Mucosa of gallbladder (tissue), 1 donor: ENCODE data around the gene SPHKAP. TPM values are rescaled to one million over a fixed set of nuclear protein-coding genes. Genes with fewer than 3 reads are reported as not detected.
"Not testable (repeated sequence)": the region's sequence is repeated elsewhere in the genome, so short reads cannot be mapped to it uniquely, and the experiment has no call there.

ENCODE experiments used
- DNase-seq: peaks from one replicate; pipeline ENCODE4 v3.0.0-alpha.2; 2020; ENCODE audit warnings: low spot score
- total RNA-seq: library from RNA; stranded (reverse); gene quantifications from one replicate; pipeline ENCODE4 v1.2.1, GENCODE V29; 2021
- donor health status: DM: no; HTN: no; CAD: no.

SPHKAP gene
- total RNA-seq, 1 donor from 2014 or later = 0.03 TPM

DNA sequence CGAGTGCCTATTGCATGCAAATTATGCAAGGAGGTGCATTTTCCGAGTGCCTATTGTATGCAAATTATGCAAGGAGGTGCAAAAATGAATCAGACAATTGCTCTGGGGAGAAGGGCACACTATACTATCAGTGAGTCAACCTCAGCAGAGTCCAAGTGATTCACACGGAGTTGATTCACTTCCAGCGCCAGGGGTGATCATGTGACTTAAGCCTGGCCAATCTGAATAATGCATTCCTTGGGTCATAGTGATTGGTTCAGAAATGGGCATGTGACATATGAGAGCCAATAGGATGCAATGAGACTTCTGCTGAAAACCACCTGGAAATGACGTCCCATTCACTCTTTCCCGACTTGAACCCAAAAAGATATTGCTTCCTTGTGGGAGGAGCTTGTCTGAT, 157.9 kb downstream of the SPHKAP start:
- no peak for DNase-seq

- DNase-seq = no peak
These were observed 163.2 kb downstream of the SPHKAP start for GRCh38 chr2:228018311-228018710.

DNA sequence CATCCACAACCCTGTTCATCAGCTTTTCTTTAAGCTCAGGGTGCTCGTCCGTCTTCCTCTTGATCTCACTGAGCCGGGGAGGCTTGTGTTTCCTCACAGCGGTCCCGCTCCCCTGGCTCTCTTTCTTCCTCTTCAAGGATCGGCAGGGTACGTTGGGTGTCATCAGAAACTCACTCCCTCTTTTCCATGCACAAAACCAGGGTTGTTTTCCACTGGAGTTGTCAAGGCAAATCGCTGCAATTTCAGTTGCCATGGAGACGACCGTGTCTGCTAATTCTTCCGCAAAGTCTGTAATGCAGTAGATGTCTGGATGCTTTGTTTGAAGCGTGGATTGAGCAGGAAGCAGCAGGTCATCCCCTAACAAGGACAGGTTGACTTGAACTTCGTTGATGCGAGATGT, 163.7 kb downstream of the SPHKAP start:
- DNase-seq = no peak

DNA sequence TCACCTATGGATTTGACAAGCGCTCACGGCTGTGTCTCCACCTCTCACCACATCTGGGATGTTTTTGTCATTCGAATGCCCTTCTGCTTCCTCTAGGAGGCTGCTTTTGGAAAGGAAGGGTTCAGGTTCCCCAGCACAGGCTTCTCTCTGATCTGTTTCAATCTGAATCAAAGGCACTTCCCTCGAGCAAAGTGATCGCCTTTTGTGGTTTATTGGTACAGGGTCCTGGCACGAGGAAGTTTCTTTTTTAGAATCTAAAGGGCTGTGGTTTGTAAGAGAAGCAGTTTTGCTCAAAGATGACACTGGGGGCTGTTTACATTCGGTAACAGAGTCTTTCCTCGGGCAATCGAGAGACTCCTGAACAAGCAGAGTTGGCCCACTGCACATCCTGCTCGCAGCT, 165.1 kb downstream of the SPHKAP start:
- no peak for DNase-seq

DNA sequence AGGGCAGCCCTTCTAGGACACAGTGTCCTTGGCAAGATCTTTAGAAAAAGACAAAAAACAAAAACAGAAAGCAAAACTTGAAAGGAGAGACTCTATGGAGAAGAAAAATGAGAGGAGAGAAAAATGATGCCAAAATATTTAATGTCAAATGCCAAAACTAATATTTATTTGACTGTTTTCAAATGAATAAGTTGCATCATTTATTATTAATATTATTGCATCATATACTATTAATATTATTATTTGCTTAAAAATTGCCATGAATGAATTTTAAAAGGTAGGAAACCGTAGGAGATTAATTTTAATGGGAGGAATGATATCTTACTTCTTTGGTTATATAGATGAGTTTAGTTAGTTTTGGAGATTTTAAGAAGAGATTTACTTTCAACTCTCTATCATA, 165.7 kb downstream of the SPHKAP start:
- no peak for DNase-seq

DNA sequence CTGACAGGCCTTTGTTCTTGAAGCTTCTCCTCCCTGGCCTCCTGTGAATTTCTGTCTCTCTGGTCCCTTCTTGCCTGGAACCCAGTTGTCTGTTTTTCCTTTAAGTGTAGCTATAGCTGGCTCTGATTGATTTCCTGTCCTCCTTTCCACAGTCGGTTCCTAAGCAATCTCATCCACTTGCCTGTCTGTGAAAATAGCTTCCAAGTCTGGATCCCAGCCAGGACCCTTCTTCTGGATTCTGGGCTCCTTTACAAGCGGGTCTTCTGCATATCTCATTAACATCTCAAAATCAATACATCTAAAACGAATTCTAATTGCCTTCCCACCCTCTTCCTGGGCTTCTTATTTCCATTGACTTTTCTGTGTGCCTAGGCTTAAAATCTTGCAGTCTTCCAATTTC, 185.1 kb downstream of the SPHKAP start:
- DNase-seq = no peak

GRCh38 chr2:227990937-227991336, 190.6 kb downstream of the SPHKAP start:
- DNase-seq = no peak

DNA sequence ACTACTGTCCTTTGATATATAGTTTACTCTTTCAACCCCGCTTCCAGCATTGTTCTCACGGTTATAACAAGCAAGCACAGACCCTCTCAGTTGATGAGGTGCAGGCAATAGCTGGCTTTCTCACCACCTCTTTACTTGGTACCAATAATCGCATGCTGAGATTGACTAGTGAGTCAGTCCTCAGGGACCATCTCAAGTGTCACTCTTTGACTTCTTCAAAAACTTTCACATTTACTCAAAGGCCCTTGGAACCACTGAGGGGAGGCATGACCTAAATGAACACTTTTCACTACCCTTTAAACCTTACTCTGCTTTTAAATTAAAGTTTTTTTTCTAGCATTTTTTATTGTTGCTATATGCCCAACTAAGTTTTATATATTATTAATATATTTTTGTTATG, 208.2 kb downstream of the SPHKAP start:
- DNase-seq = no peak

DNA sequence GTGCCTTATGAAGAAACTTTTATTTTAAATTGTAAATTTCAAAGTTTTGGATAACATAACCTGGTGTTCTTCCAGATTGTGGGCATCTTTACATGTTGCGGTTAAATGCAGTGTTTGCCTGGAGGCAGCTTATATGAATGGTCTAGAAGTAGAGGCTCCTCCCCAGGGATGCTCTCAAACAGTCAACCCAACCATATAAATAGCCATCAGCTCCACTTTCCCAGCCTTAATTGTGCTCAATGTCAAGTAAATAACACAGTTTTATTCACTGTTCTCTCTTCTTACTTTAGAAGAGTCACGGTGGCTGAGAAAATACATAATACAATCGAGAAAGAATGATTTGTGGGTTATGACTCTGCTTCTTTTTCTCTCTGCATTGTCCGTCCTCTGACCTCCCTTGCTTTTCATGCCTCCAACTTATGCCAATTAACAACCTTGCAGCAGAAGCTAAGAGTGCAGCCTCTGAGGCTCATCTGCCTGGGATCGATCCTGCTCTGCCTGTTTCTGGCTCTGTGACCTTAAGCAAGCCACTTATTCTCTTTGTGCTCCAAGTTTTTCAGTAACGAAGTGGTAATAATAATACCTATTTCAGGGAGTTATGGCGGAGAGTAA, 209.8 kb downstream of the SPHKAP start:
- no peak for DNase-seq

DNA sequence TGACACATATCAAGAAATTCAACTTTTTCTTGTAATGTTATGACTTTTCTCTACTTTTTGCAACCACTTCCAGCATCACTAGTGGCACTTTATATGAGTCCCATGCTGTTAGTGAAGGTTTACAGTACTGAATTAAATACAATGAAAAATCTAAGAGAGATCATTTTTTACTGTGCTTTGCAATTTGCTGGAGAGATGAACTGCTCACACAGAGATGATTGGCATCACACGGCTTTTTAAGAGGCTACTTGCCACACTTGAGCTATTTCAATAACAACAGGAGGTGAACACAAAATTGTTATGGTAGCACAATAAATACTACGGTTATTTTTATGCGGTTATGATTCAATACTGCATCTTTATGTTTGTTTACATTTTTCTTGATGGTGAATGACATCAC, 221.2 kb downstream of the SPHKAP start:
- no peak for DNase-seq

- DNase-seq = no peak
These were observed 238.5 kb downstream of the SPHKAP start for GRCh38 chr2:227942965-227943364.

DNA sequence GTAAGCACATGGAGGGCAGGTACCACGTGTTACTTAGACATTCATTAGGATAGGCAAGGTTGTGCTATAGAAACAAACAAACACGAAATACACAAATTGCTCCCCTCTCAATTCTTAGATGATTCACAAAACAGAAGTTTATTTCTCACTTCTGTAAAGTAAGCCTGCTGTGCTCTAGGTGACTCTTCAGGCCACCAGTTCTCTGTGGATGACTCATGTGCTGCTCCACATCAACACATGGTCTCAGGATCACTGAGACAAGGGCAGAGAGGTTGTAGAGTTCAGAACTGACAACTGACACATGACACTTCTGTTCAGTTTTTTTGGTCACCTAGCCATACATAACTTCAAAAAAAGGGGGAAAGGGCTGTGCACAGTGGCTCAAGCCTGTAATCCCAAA, 239.5 kb downstream of the SPHKAP start:
- no peak for DNase-seq

DNA sequence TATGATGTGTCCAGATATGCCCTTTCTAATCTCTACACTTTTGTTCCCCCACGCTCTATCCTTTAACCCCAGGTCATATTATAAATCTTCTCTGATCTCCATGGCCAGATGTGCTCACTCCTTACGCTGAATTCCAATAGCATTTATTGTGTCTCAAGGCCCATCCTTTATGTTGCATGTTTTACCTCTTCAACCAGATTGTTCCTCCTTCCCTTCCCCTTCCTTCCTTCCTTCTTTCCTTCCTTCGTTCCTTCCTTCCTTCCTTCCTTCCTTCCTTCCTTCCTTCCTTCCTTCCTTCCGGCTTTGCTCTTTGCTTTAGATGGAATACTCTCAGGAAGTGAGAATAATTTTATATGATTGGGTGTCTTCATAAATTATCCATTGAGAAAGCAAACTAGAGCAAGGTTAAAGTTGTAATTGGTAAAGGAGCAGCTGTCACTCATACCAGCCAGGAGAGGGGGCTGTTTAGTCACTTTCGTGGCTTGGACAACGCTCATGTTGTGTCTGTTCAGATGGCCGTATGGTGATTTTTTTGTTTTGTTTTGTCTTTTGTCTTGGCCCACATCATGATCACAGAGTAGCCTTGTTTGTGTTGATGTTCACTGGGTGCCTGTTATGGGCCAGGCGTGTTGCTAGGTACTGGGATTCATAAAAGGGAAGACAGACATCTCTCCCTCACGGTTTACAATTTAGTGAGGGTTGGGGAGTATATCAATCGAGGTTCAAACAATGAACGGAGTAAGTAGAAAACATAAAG, 242.0 kb downstream of the SPHKAP start:
- DNase-seq = no peak

DNA sequence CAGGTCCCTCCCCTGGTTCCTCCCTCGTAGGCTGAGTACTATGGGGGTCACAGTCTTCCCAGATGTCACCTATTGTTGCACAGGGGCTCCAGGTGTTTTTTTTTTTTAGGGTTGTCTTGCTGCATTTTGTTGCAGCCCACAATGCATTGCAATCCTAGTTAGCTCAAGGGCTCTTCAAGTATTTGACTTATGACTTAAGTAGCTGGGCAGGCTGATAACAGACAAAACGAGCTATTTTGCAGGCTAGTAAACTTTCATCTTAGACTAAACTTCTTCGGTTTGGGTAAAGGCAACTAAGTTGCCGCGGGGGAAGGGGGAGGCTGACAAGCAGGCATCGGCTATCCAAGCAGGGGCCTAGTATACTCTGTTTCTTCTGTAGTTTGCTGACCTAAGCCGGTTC, 245.2 kb downstream of the SPHKAP start:
- not testable (repeated sequence) for DNase-seq

GRCh38 chr2:227933884-227934283, 247.6 kb downstream of the SPHKAP start:
- DNase-seq = no peak

DNA sequence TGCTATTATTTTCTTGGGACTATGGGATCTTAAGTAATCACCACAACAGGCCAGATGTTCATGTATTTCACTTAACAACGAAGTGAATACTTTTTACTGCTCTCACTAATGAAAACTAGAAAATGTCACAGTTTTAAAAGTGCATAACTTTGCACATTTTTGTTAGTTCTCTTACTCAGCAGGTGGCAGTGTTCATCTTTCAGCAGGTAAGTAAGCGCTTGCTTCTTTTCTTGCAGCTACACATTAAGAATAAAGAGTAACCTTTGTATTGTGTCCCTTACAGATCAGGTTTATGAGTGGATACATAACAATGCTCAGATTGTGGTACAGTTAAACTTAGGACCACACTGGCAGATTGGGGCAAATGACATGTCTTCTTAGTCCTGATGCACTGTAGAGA, 249.1 kb downstream of the SPHKAP start:
- no peak for DNase-seq

DNA sequence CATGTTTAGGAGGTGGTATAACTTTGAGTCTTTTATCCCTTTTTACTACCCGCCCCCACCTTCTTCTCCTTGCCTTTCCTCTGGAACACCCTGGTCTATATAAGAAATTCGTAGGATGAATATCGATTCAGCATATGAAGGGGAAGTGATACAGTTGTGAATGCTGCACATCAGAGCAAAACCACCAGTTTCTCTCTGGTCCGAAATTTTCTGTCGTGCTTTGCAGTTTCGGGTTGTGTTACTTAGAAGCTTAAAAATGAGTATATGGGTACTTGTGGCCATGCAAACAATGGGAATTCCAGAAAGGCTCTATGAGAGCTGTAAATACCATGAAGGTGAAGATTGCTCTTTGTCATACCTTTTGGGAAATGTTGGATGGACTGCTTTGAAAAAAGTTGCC, 249.5 kb downstream of the SPHKAP start:
- DNase-seq = no peak
